Osteoblast (primary cell): Measurements from ENCODE around the gene GP1BA. TPM values are rescaled to one million over a fixed set of nuclear protein-coding genes. Genes with fewer than 3 reads are reported as not detected.
A peak's percentile ranks its signal among the peaks of the same experiment; 100 is the strongest.

Experiments
- DNase-seq: peaks from one replicate; pipeline ENCODE4 v3.0.0; 2011; ENCODE audit warnings: low spot score, mixed read lengths; ENCODE audit not compliant: insufficient read length; ENCODE audit errors: missing footprints
- H2AFZ ChIP-seq: 2 replicates; pipeline ENCODE4 v1.6.0; 2011; ENCODE audit warnings: mild to moderate bottlenecking, low read length
- H3K27ac ChIP-seq: 2 replicates; pipeline ENCODE4 v1.5.1; 2011; ENCODE audit warnings: mild to moderate bottlenecking, low read depth, low read length, moderate library complexity
- H3K27me3 ChIP-seq: 2 replicates; pipeline ENCODE4 v1.6.0; 2012; ENCODE audit warnings: mild to moderate bottlenecking, control low read depth, inconsistent platforms, low read length, moderate library complexity; ENCODE audit not compliant: insufficient read depth
- H3K36me3 ChIP-seq: 2 replicates; pipeline ENCODE4 v1.5.1; 2011; ENCODE audit warnings: mild to moderate bottlenecking, low read length, control low read depth, moderate library complexity; ENCODE audit not compliant: insufficient read depth
- H3K4me1 ChIP-seq: 2 replicates; pipeline ENCODE4 v1.5.1; 2011; ENCODE audit warnings: mild to moderate bottlenecking, low read length, control low read depth, moderate library complexity; ENCODE audit not compliant: insufficient read depth
- H3K4me2 ChIP-seq: 2 replicates; pipeline ENCODE4 v1.6.0; 2011; ENCODE audit warnings: mild to moderate bottlenecking, low read length; ENCODE audit not compliant: insufficient read depth
- H3K4me3 ChIP-seq: fragments of 200-600 bp; sonication (generic); 3 replicates; pipeline ENCODE4 v1.5.1; 2012; ENCODE audit warnings: mild to moderate bottlenecking, low read length, inconsistent platforms; ENCODE audit not compliant: insufficient read depth
- H3K79me2 ChIP-seq: 2 replicates; pipeline ENCODE4 v1.6.0; 2012; ENCODE audit warnings: mild to moderate bottlenecking, low read length, control low read depth, inconsistent platforms; ENCODE audit not compliant: insufficient read depth
- H3K9me3 ChIP-seq: 2 replicates; pipeline ENCODE4 v1.5.1; 2011; ENCODE audit warnings: low read depth, low read length, control low read depth
- H4K20me1 ChIP-seq: 2 replicates; pipeline ENCODE4 v1.6.0; 2012; ENCODE audit warnings: mild to moderate bottlenecking, low read length, control low read depth; ENCODE audit not compliant: insufficient read depth
- total RNA-seq: library from RNA; depleted of rRNA; stranded (reverse); fragments of >200 nt; gene quantifications from 2 replicates; pipeline ENCODE4 v1.2.3, GENCODE V29; 2012
- TF ChIP-seq, protein P1 (sequence below): IDR thresholded peaks from 2 replicates; pipeline ENCODE4 v1.5.1; 2011; ENCODE audit warnings: mild to moderate bottlenecking, low read depth, low read length, moderate library complexity; ENCODE audit errors: extremely low read depth

Gene GP1BA
- total RNA-seq, 1 donor = not detected

DNA sequence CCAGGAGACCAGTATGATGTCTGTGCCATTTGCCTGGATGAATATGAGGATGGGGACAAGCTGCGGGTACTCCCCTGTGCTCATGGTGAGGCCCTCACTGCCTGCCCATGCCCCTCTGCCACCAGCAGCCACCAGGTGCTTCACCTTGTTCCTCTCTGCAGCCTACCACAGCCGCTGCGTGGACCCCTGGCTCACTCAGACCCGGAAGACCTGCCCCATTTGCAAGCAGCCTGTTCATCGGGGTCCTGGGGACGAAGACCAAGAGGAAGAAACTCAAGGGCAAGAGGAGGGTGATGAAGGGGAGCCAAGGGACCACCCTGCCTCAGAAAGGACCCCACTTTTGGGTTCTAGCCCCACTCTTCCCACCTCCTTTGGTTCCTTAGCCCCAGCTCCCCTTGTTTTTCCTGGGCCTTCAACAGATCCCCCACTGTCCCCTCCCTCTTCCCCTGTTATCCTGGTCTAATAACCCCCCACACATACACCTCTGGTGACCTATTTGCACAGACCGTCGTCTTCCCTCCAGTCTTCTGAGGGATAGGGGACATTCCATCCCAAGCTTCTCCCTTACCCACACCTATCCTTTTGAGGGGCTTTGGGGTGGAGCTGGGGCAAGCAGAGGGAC lies 12.6 kb downstream of the GP1BA start:
- H4K20me1 ChIP-seq = peaks cover 59% of the 10 kb centered on the region

DNA sequence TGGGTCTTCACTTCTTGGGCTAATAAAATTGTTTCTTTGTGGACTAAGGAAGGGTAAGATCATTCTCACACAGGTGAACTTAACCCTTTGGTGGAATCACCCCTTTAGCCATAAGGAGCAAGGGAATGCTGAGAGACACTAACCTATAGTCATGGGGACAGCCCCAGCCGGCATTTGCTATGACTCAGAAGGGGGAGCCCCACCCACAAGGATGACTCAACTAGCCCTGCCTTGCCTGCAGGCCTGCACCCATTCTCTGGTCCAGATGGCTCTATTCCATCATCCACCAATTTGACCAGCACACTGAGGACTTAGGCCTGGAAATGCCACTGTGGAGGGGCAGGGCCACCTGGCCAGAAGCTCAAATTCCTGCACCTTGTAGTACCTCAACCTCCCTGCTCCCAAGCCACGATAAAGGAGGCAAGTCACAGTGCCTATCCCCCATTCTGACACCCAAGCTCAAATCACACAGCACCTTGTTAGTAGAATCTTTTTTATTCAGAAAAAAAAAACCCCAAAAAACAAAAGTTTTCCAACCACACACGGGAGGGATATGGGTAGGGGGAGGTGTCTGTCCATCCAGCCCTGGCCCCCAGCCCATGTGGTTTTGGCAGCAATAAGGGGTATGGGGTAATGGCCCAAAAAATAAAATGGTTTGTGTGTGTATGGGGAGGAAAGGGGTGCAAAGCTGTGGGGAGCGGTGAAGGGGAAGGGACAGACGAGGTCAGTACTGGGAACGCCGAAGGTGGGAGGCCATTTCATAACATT lies 13.3 kb downstream of the GP1BA start:
- H3K9me3 ChIP-seq = no peaks in the 10 kb centered on the region
- H3K27ac ChIP-seq = peak overlapping the region; percentile 68
- H3K79me2 ChIP-seq = peaks cover 78% of the 10 kb centered on the region
- peaks cover 59% of the 10 kb centered on the region for H4K20me1 ChIP-seq
- peaks cover 51% of the 10 kb centered on the region for H3K36me3 ChIP-seq
- H2AFZ ChIP-seq = no peak overlapping the region
- H3K27me3 ChIP-seq = no peaks in the 10 kb centered on the region
- peak overlapping the region; percentile 92 for H3K4me2 ChIP-seq
- peaks cover 50% of the 10 kb centered on the region for H3K4me1 ChIP-seq
- TF ChIP-seq, protein P1, sequence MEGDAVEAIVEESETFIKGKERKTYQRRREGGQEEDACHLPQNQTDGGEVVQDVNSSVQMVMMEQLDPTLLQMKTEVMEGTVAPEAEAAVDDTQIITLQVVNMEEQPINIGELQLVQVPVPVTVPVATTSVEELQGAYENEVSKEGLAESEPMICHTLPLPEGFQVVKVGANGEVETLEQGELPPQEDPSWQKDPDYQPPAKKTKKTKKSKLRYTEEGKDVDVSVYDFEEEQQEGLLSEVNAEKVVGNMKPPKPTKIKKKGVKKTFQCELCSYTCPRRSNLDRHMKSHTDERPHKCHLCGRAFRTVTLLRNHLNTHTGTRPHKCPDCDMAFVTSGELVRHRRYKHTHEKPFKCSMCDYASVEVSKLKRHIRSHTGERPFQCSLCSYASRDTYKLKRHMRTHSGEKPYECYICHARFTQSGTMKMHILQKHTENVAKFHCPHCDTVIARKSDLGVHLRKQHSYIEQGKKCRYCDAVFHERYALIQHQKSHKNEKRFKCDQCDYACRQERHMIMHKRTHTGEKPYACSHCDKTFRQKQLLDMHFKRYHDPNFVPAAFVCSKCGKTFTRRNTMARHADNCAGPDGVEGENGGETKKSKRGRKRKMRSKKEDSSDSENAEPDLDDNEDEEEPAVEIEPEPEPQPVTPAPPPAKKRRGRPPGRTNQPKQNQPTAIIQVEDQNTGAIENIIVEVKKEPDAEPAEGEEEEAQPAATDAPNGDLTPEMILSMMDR = no peak
- DNase-seq = peak; percentile 99
- peak overlapping the region; percentile 96 for H3K4me3 ChIP-seq

More for the DNA sequence above, 12.6 kb downstream of the GP1BA start:
- Histone ChIP-seq H3K79me2 (peaks cover 78% of the 10 kb centered on the region), H3K27me3 (no peaks in the 10 kb centered on the region), H3K9me3 (no peaks in the 10 kb centered on the region), H2AFZ (no peak overlapping the region), H3K4me1 (peaks cover 47% of the 10 kb centered on the region), H3K4me3 (peak overlapping the region; percentile 96), H3K4me2 (peak overlapping the region; percentile 92), H3K36me3 (peaks cover 51% of the 10 kb centered on the region), H3K27ac (peak overlapping the region; percentile 68)
- peak; percentile 42 for DNase-seq
- TF ChIP-seq, protein P1 = no peak

DNA sequence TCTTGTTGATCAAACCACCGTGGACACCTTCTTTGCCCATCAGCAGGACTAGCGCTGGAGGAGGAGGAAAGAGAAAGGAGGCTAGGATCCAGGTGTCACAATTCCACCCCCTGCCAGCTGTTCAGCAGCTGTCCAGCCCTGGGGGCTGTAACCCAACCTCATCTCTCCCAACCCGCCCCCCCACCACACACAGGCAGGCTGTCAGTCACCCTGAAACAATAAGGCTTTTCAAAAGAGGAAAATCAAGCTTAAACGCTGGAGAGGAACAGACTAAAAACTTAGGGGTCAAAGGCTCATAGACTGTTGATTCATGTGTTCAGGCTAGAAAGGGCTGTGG lies 13.8 kb downstream of the GP1BA start:
- peak; percentile 54 for DNase-seq
- TF ChIP-seq, protein P1 = no peak
- no peak overlapping the region for H2AFZ ChIP-seq

DNA sequence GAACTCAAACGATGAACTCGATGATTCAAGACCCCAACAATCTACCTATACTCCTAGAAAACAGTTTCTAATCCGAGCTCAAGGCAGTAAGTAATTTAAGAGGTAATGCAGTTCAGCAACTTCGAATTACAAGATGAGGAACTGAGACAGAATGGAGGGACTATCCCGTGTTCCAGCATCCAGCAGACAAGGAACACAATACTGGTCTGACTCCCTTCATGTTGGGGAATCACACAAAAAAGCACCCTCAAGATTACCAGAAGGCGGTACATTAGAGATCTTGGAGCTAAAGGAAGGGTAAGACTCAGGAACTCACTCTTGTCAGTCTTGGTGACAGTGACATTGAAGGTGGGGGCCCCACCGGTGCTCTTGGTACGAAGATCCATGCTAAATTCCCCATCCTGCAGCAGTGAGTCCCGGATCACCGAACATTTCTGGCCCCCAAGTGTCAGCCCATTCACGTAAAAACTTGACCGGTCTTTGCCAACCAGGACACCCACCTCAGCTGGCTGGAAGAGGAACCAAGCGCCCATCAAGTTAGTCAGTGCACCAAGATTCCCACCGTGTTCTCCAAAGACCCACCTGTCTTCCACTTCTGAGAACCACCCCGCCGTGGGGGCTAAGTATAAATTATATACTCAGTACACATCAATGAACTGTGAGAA lies 14.4 kb downstream of the GP1BA start:
- H3K36me3 ChIP-seq = peaks cover 51% of the 10 kb centered on the region
- peak overlapping the region; percentile 96 for H3K4me3 ChIP-seq
- H3K27ac ChIP-seq = peak overlapping the region; percentile 83
- TF ChIP-seq, protein P1 = no peak
- H3K9me3 ChIP-seq = no peaks in the 10 kb centered on the region
- no peaks in the 10 kb centered on the region for H3K27me3 ChIP-seq
- peaks cover 68% of the 10 kb centered on the region for H3K79me2 ChIP-seq
- H4K20me1 ChIP-seq = peaks cover 59% of the 10 kb centered on the region
- H2AFZ ChIP-seq = no peak overlapping the region
- peaks cover 48% of the 10 kb centered on the region for H3K4me1 ChIP-seq
- peak; percentile 68 for DNase-seq
- peak overlapping the region; percentile 92 for H3K4me2 ChIP-seq

More for the DNA sequence above, 13.8 kb downstream of the GP1BA start:
- Histone ChIP-seq H3K27ac (no peak overlapping the region), H4K20me1 (peaks cover 59% of the 10 kb centered on the region), H3K9me3 (no peaks in the 10 kb centered on the region), H3K79me2 (peaks cover 73% of the 10 kb centered on the region), H3K4me2 (peak overlapping the region; percentile 92), H3K36me3 (peaks cover 51% of the 10 kb centered on the region), H3K27me3 (no peaks in the 10 kb centered on the region), H3K4me1 (peaks cover 53% of the 10 kb centered on the region), H3K4me3 (peak overlapping the region; percentile 96)
